Fibroblast of skin of left quadriceps (primary cell): Measurements from ENCODE around the gene ZNF563.

Source experiments
- DNase-seq, 2 experiments: peaks; one replicate each; pipeline ENCODE4 v3.0.0-alpha.2; 2013; ENCODE audit warnings: low read depth in 2 of 2

ZNF563 gene

DNA sequence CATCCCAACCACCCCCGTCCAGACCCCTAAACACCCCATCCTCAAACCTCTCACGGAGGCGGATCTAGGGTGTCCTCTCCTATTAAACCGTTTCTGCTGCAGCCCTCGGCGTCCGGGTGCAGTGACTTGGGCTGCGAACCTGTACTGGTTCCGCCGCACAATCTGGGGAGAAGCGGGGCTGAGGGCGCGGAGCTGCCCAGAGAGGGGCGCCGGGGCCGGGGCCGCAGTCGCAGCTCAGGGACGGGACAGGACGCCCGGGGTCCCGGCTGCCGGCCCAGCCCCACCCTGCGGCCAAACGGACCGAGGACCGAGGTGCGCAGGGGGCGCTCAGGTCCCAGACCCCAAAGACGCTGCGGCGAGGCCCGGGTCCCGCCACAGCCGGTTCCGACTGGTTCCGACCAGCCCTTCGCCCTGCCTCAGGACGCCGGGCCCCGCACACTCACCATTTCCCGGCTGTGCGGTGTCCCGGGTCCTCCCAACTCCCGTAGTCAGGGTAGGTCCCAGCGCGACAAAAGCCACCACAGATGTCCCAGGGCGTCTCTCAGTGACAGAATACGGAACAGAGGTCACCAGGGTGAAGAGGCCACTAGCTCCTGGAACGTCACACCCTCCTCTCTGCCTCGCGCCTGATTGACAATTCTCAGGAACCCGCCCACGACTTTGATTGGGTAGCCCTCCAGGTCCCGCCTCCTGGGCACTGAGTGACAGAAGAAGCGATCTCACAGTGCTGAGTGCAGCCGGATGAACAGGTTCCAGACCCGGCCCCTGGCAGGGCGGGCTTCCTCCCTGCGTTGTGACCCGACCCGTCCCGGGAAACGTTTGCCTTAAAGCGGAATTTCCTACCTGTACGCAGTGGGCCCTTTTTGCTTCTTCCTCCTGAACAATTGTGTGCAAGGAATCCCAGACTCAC lies 38.9 kb downstream of the ZNF563 start, which contains the start of gene ZNF44:
ZNF44 (minus strand) TSS at position 635 of the 910 bp plus-strand sequence; CDS start at position 446, 189 bp downstream.
- DNase-seq = peak; percentile 80 to 82

DNA sequence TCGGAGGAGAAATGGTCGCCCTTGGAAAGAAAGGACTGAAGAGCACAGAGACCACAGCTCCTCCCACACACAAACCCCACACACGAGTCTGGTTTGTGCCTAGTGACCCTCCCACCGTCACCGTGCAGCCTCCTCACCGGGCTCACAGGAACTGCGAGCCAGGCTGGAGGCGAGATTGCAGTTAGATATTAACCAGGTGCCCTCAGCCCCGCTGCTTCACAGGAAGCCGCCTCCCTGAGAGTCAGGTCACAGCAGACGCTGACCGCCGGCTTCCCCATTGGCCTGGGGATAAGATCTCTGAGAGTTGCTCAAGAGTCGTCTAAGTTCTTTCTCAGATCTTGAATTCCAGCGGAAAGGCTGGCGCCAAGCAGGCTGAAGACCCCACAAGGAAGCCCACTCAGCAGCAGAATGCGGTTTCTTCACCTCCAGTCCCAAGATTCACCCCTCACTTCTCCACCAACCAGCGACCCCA lies 39.6 kb downstream of the ZNF563 start:
- no peak for DNase-seq

DNA sequence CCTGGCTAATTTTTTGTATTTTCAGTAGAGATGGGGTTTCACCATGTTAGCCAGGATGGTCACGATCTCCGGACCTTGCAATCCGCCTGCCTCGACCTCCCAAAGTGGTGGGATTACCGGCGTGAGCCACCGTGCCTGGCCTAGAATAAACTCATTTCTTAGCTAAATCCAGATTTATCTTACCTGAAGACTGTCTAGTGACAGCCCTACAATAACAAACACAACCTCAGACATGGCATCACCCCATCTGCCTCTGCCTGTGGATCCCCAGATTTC lies 43.7 kb downstream of the ZNF563 start:
- DNase-seq = no peak

DNA sequence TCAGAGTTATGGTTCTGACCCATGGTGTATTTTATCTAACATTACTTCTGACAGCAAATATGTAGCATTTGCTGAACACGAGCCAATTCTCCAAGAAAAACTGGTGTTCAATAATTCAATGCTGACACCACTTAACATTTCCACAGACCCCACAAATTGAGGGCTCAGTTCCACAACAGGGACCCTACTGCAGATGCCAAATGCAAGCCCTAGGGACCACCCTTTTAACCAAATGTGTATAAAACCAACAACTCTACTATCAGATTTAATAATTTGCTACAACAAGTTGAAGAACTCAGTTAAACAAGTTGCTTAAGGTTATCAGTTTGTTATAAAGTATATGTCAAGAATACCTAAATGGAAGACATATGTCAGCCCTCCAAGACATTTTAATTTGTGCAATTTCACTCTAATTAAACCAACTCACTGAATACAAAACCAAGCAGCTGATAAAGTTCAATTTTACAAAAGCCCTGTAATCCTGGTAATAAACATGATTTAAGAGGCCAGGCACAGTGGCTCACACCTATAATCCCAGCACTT lies 45.4 kb downstream of the ZNF563 start:
- DNase-seq = no peak

DNA sequence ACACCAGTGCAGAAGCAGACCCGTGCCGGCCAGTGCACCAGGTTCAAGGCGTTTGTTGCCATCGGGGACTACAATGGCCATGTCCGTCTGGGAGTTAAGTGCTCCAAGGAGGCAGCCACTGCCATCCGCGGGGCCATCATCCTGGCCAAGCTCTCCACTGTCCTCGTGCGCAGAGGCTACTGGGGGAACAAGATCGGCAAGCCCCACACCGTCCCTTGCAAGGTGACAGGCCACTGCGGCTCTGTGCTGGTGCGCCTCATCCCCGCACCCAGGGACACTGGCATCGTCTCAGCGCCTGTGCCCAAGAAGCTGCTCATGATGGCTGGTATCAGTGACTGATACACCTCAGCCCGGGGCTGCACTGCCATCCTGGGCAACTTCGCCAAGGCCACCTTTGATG lies 48.8 kb downstream of the ZNF563 start:
- DNase-seq = no peak

DNA sequence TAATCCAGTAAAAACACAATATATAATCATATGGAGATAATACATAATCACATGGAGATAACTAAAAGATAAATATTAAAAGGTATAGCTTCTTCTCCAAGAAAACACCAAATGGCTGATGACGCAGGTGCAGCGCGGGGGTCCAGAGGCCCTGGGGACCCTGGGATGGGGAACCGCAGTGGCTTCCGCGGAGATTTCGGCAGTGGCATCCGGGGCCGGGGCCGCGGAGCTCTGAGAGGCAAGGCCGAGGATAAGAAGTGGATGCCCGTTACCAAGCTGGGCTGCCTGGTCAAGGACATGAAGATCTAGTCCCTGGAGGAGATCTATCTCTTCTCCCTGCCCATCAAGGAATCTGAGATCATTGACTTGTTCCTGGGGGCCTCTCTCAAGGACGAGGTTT lies 49.2 kb downstream of the ZNF563 start:
- no peak for DNase-seq

DNA sequence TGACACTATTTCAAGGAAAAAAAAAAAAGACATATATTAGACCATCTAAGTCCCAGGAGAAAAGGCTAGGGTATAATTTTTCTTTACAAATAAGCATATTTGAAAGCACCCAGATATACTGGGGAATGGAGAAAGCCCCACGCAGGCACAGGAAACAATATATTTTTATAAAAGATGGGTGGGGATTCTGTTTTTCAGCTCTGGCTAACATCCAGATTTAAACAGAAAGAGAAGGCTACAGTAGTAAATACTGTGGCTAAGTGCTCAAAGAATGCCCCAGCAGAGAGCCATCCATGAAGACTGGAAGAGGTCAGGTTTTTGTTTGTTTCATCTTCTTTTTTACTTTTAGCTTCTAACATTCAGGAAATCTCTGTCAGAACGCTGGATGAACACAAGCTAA lies 54.7 kb downstream of the ZNF563 start:
- DNase-seq = no peak

DNA sequence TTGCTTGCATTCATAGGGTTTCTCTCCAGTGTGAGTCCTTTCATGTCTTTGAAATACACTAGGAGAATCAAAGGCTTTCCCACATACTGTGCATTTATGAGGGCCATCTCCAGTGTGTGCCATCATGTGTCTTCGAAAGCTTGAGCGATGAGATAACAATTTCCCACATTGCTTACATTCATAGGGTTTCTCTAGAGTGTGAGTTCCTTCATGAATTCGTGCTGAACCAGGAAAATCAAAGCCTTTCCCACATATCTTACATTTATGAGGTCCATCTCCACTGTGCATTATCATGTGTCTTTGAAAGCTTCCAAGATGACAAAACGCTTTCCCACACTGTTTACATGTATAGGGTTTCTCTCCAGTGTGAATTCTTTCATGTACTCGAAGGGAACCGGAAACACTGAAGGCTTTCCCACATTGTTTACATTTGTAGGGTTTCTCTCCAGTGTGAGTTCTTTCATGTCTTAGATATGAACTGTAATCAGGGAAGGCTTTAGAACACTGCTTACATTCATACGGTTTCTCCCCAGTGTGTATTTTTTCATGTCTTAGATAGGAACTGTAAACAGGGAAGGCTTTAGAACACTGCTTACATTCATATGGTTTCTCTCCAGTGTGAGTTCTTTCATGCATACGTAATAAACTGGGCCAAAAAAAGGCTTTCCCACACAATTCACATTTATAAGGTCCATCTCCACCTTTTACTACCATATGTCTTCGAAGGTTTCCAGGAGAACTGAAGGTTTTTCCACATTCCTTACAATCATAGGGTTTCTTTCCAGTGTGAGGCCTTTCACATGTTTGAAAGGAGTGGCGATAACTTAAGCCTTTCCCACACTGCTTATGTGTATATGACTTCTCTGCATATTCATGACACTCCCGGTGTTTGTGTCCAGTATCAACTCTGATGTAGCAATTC lies 60.2 kb downstream of the ZNF563 start:
- no peak for DNase-seq

DNA sequence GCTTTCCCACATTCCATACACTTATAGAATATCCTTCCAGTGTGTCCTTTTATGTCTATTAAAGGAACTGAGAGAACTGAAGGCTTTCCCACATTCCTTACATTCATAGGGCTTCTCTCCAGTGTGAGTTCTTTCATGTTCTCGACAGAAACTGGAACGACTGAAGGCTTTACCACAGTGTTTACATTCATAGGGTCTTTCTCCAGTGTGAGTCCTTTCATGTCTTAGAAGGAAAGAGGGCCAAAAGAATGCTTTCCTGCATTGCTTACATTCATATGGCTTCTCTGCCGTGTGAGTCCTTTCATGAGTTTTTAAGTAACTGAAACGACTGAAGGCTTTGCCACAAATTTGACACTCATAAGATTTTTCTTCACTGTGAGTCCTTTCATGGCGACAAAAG lies 61.0 kb downstream of the ZNF563 start:
- DNase-seq = no peak

DNA sequence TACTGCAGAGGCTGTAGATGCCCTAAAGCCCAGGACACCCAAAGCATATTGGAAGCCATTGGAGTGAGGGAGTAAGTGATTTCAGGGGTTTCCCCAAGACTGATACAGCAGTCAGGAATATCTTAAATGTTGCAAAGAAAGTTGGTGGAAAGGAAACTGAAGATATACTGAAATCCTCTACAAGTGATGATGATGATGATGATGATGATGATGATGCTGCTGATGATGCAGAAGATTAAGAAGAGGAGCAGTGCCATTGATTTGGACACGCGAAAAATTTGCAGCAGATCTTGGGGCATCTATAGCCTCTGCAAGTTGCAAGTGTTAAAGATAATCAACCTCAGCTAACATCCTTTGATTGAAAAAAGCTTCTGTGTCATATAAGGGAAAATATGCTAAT lies 62.6 kb downstream of the ZNF563 start:
- no peak for DNase-seq
